ENCODE data around the gene DVL2.
A peak's percentile ranks its signal among the peaks of the same experiment; 100 is the strongest.
"Not testable (repeated sequence)": the region's sequence is repeated elsewhere in the genome, so short reads cannot be mapped to it uniquely, and the experiment has no call there.

The DVL2 gene

GRCh38 chr17:7251661-7252175 lies 17.4 kb upstream of the DVL2 start, which contains the start of gene CTDNEP1:
Gene CTDNEP1 (minus strand): TSS chr17:7251734. CDS start chr17:7251296, 438 bp downstream.
- no peaks in the 10 kb centered on the region for H3K36me3 ChIP-seq (ENCODE audit: control insufficient read depth, insufficient read depth, low read length)
- H3K9ac ChIP-seq (ENCODE audit: low read length) = peak within 1 kb of the TSS; percentile 97
- no peaks in the 10 kb centered on the region for H3K27me3 ChIP-seq (ENCODE audit: control insufficient read depth, insufficient read depth, low read length)
- peak within 1 kb of the TSS; percentile 89 for H3K4me3 ChIP-seq (ENCODE audit: low read length)
- no peaks in the 10 kb centered on the region for H3K9me3 ChIP-seq (ENCODE audit: control insufficient read depth, low read length)
- peaks cover 32% of the 10 kb centered on the region for H3K4me1 ChIP-seq (ENCODE audit: control insufficient read depth, insufficient read depth, low read length)

GRCh38 chr17:7250695-7251627 lies 16.6 kb upstream of the DVL2 start:
- Histone ChIP-seq H3K36me3 (ENCODE audit: control insufficient read depth, insufficient read depth, low read length) (no peaks in the 10 kb centered on the region), H3K9me3 (ENCODE audit: control insufficient read depth, low read length) (no peaks in the 10 kb centered on the region), H3K27me3 (ENCODE audit: control insufficient read depth, insufficient read depth, low read length) (no peaks in the 10 kb centered on the region), H3K9ac (ENCODE audit: low read length) (peak overlapping the region; percentile 97), H3K4me1 (ENCODE audit: control insufficient read depth, insufficient read depth, low read length) (peaks cover 32% of the 10 kb centered on the region), H3K4me3 (ENCODE audit: low read length) (peak overlapping the region; percentile 89)

DNA sequence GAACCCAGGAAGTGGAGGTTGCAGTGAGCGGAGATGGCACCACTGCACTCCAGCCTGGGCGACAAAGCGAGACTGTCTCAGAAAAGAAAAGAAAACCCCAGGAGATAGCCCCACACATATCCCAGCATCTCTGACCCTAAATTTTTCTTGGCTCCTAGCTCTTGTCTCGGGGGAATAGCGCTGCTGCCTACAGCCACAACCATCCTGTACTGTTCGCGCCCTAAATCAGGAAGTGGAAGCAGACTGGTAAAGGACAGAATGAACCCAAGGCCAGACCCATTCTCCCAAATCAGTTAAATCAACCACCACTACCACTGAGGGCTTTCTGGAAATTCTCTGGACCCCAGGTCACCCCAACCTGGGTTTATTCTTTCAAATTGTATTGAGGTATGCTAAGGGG lies 15.5 kb upstream of the DVL2 start:
- Histone ChIP-seq H3K9me3 (ENCODE audit: control insufficient read depth, low read length) (no peaks in the 10 kb centered on the region), H3K4me1 (ENCODE audit: control insufficient read depth, insufficient read depth, low read length) (peaks cover 32% of the 10 kb centered on the region), H3K4me3 (ENCODE audit: low read length) (no peak overlapping the region), H3K27me3 (ENCODE audit: control insufficient read depth, insufficient read depth, low read length) (no peaks in the 10 kb centered on the region), H3K9ac (ENCODE audit: low read length) (peak overlapping the region; percentile 97), H3K36me3 (ENCODE audit: control insufficient read depth, insufficient read depth, low read length) (no peaks in the 10 kb centered on the region)

DNA sequence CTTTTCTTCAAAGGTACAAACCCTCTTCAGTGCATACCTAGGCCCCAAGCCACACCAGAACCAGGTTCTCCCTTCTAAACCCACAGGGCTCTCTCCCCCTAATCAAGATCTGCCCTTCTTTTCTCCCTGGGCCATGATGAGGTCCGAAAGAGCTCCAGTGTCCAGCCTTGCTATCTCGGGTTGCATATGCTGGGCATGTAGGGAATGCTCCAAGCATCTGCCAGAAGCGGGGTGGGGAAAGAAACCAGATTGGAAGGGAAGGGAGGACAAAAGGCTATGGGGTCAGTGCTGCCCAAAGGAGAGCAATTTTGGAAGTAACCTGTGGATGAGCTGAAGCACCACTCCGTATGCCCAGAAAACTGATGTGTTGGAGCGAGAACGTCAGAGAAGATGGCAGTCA lies 14.9 kb upstream of the DVL2 start:
- no peak overlapping the region for H3K9ac ChIP-seq (ENCODE audit: low read length)
- H3K36me3 ChIP-seq (ENCODE audit: control insufficient read depth, insufficient read depth, low read length) = peaks cover 6% of the 10 kb centered on the region
- no peak overlapping the region for H3K4me3 ChIP-seq (ENCODE audit: low read length)
- no peaks in the 10 kb centered on the region for H3K9me3 ChIP-seq (ENCODE audit: control insufficient read depth, low read length)
- H3K4me1 ChIP-seq (ENCODE audit: control insufficient read depth, insufficient read depth, low read length) = peaks cover 32% of the 10 kb centered on the region
- no peaks in the 10 kb centered on the region for H3K27me3 ChIP-seq (ENCODE audit: control insufficient read depth, insufficient read depth, low read length)

DNA sequence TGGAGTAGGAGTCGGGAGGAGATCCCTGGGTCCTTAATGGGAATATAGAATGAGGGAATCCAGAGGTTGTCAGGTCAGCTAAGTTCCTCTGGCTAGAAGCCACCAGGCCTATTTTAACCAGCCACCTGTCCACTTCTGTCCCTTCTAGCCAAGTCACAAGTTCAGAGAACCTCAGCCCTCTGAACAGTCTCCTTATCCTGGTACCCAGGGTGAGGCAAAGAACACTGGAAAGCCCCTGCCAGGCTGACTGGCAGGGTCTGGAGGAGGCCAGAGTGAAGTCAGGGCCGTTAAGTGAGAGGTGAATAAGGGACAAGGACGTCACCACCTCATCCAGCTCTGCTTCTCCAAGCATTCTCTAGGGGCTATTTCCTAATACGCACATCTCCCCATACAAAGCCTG lies 14.5 kb upstream of the DVL2 start:
- Histone ChIP-seq H3K4me1 (ENCODE audit: control insufficient read depth, insufficient read depth, low read length) (peaks cover 32% of the 10 kb centered on the region), H3K27me3 (ENCODE audit: control insufficient read depth, insufficient read depth, low read length) (no peaks in the 10 kb centered on the region), H3K9me3 (ENCODE audit: control insufficient read depth, low read length) (no peaks in the 10 kb centered on the region), H3K36me3 (ENCODE audit: control insufficient read depth, insufficient read depth, low read length) (peaks cover 9% of the 10 kb centered on the region), H3K9ac (ENCODE audit: low read length) (no peak overlapping the region), H3K4me3 (ENCODE audit: low read length) (no peak overlapping the region)

- Histone ChIP-seq H3K9ac (ENCODE audit: low read length) (no peak overlapping the region), H3K4me3 (ENCODE audit: low read length) (no peak overlapping the region), H3K4me1 (ENCODE audit: control insufficient read depth, insufficient read depth, low read length) (peaks cover 21% of the 10 kb centered on the region), H3K9me3 (ENCODE audit: control insufficient read depth, low read length) (no peaks in the 10 kb centered on the region), H3K27me3 (ENCODE audit: control insufficient read depth, insufficient read depth, low read length) (no peaks in the 10 kb centered on the region), H3K36me3 (ENCODE audit: control insufficient read depth, insufficient read depth, low read length) (peaks cover 9% of the 10 kb centered on the region)
Observed at GRCh38 chr17:7246779-7247178, 12.5 kb upstream of the DVL2 start.

GRCh38 chr17:7243838-7244237 lies 9.5 kb upstream of the DVL2 start:
- not testable (repeated sequence) for H3K36me3 ChIP-seq (ENCODE audit: control insufficient read depth, insufficient read depth, low read length); H3K9ac ChIP-seq (ENCODE audit: low read length); H3K27me3 ChIP-seq (ENCODE audit: control insufficient read depth, insufficient read depth, low read length); H3K4me3 ChIP-seq (ENCODE audit: low read length); H3K9me3 ChIP-seq (ENCODE audit: control insufficient read depth, low read length)
- peaks cover 23% of the 10 kb centered on the region for H3K4me1 ChIP-seq (ENCODE audit: control insufficient read depth, insufficient read depth, low read length)

GRCh38 chr17:7243453-7243729 lies 9.1 kb upstream of the DVL2 start:
- Histone ChIP-seq H3K9me3 (ENCODE audit: control insufficient read depth, low read length) (no peaks in the 10 kb centered on the region), H3K9ac (ENCODE audit: low read length) (peak overlapping the region; percentile 90), H3K4me1 (ENCODE audit: control insufficient read depth, insufficient read depth, low read length) (peaks cover 19% of the 10 kb centered on the region), H3K4me3 (ENCODE audit: low read length) (peak overlapping the region; percentile 82), H3K36me3 (ENCODE audit: control insufficient read depth, insufficient read depth, low read length) (peaks cover 9% of the 10 kb centered on the region), H3K27me3 (ENCODE audit: control insufficient read depth, insufficient read depth, low read length) (no peaks in the 10 kb centered on the region)

DNA sequence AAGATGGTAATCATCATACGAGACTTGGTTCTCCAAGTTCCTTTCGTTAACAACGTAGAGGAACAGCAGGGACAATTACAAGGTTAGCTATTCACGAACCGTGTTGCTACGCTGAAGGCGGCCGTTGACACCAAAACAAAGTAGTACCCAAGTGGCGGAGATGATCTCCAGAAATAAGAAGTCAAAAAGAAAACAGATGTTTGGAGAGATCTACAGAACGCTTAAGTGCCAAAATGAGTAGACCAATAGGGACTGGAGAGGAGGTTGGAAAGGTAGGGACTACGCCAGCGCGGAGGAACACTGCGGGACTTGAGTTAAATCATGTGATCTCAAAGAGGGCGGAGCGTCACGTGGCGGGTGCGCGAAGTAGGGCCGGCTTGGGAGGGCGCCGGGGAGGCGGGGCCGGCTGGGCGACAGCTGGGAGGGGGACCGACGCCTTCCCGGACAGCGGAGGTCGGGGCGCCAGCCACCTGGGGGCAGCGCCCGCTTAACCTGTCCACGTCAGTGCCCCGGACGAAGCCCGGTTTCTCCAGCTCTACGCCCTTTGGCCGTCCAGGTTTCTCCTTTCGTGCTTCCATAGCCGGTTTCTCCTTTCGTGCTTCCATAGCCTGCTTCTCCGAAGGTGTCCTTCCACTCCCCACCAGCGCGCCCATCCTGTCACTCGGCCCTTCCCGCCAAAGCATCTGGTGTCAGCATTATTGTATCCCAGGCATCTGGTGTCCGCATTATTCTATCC lies 8.6 kb upstream of the DVL2 start:
- Histone ChIP-seq H3K4me3 (ENCODE audit: low read length) (peak overlapping the region; percentile 82), H3K4me1 (ENCODE audit: control insufficient read depth, insufficient read depth, low read length) (peaks cover 19% of the 10 kb centered on the region), H3K27me3 (ENCODE audit: control insufficient read depth, insufficient read depth, low read length) (no peaks in the 10 kb centered on the region), H3K36me3 (ENCODE audit: control insufficient read depth, insufficient read depth, low read length) (peaks cover 9% of the 10 kb centered on the region), H3K9ac (ENCODE audit: low read length) (peak overlapping the region; percentile 90), H3K9me3 (ENCODE audit: control insufficient read depth, low read length) (no peaks in the 10 kb centered on the region)

GRCh38 chr17:7241783-7242716 lies 7.7 kb upstream of the DVL2 start, which contains the start of gene GABARAP:
Gene GABARAP (minus strand): TSS chr17:7242449. CDS start chr17:7242330, 119 bp downstream.
- H3K9me3 ChIP-seq (ENCODE audit: control insufficient read depth, low read length) = no peaks in the 10 kb centered on the region
- H3K9ac ChIP-seq (ENCODE audit: low read length) = peak within 1 kb of the TSS; percentile 90
- peak within 1 kb of the TSS; percentile 82 for H3K4me3 ChIP-seq (ENCODE audit: low read length)
- peaks cover 9% of the 10 kb centered on the region for H3K36me3 ChIP-seq (ENCODE audit: control insufficient read depth, insufficient read depth, low read length)
- H3K4me1 ChIP-seq (ENCODE audit: control insufficient read depth, insufficient read depth, low read length) = peaks cover 25% of the 10 kb centered on the region
- H3K27me3 ChIP-seq (ENCODE audit: control insufficient read depth, insufficient read depth, low read length) = no peaks in the 10 kb centered on the region

GRCh38 chr17:7241090-7241733 lies 6.9 kb upstream of the DVL2 start:
- peaks cover 27% of the 10 kb centered on the region for H3K4me1 ChIP-seq (ENCODE audit: control insufficient read depth, insufficient read depth, low read length)
- peaks cover 9% of the 10 kb centered on the region for H3K36me3 ChIP-seq (ENCODE audit: control insufficient read depth, insufficient read depth, low read length)
- H3K27me3 ChIP-seq (ENCODE audit: control insufficient read depth, insufficient read depth, low read length) = no peaks in the 10 kb centered on the region
- peak overlapping the region; percentile 82 for H3K4me3 ChIP-seq (ENCODE audit: low read length)
- H3K9ac ChIP-seq (ENCODE audit: low read length) = peak overlapping the region; percentile 90
- H3K9me3 ChIP-seq (ENCODE audit: control insufficient read depth, low read length) = no peaks in the 10 kb centered on the region
